Cardiac muscle cell (in vitro differentiated cells and primary cell): ENCODE measurements around the gene SYNPO2. TPM values are rescaled to one million over a fixed set of nuclear protein-coding genes. Genes with fewer than 3 reads are reported as not detected.

Experiments
- DNase-seq, 2 donors: peaks; one replicate each; pipeline versions ENCODE4 v3.0.0 to v3.0.0-alpha.2; 2010 to 2017; ENCODE audit warnings: low read depth in 1 of 2, low spot score in 1 of 2
- H3K27ac ChIP-seq: fragments of 200-600 bp; sonication (generic); 2 replicates; pipeline ENCODE4 v1.5.1; 2016
- H3K27me3 ChIP-seq: fragments of 200-600 bp; sonication (generic); 2 replicates; pipeline ENCODE4 v1.6.0; 2016; ENCODE audit warnings: control low read depth
- H3K36me3 ChIP-seq: fragments of 200-600 bp; sonication (generic); 2 replicates; pipeline ENCODE4 v1.5.1; 2016; ENCODE audit warnings: control low read depth
- H3K4me1 ChIP-seq: fragments of 200-600 bp; sonication (generic); 2 replicates; pipeline ENCODE4 v1.8.1; 2017; ENCODE audit warnings: low read depth, mild to moderate bottlenecking, mixed run types
- H3K4me3 ChIP-seq: fragments of 200-600 bp; sonication (generic); 2 replicates; pipeline ENCODE4 v1.5.1; 2016; ENCODE audit warnings: mild to moderate bottlenecking
- H3K9me3 ChIP-seq: fragments of 200-600 bp; sonication (generic); 2 replicates; pipeline ENCODE4 v1.5.1; 2017; ENCODE audit warnings: low read depth, mild to moderate bottlenecking, control low read depth
- polyA plus RNA-seq: library from polyadenylated mRNA; unstranded; fragments of >200 nt; fragmentation: Nextera tagmentation; extraction: Ambion mirVana; gene quantifications from 2 replicates; pipeline ENCODE4 v1.2.1, GENCODE V29; 2016
- total RNA-seq: library from RNA; depleted of rRNA; stranded (reverse); fragments of >200 nt; gene quantifications from 2 replicates; pipeline ENCODE4 v1.2.3, GENCODE V29; 2016
- TF ChIP-seq, protein P1 (sequence below): IDR thresholded peaks from 2 replicates; pipeline ENCODE4 v1.5.1; 2012; ENCODE audit warnings: low read depth, mild to moderate bottlenecking, low read length

SYNPO2 gene
- total and polyA plus RNA-seq, 2 experiments from 2014 or later, result 14.7 to 35.6 TPM

DNA sequence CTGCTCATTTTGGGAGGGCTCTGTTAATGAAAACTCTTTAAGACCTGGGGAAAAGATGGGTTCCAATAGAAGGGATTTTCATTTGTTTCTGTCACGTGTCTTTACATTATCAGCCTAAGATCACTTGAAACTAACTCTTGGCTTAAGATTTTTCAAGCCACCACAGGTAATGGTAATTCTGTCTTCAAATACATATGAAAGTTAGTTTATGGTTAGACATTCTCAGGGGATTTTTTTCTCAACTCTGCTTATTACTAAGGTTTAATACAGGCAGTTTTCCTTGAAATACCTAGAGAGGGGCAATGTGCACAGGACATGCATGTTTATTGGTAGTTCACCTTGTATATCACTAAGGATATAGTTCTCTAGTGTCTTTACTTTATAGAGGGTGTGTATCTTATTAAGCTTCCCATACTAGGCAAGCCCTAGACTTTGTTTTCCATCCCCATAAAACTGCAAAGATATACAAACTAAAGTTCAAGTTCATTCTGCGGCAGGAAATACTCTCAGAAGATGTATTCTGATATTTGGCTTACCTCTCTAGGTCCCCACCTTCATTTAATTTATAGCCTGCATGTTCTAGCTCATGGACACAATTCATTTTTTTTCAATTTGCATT, 208.7 kb downstream of the SYNPO2 start:
- TF ChIP-seq, protein P1, sequence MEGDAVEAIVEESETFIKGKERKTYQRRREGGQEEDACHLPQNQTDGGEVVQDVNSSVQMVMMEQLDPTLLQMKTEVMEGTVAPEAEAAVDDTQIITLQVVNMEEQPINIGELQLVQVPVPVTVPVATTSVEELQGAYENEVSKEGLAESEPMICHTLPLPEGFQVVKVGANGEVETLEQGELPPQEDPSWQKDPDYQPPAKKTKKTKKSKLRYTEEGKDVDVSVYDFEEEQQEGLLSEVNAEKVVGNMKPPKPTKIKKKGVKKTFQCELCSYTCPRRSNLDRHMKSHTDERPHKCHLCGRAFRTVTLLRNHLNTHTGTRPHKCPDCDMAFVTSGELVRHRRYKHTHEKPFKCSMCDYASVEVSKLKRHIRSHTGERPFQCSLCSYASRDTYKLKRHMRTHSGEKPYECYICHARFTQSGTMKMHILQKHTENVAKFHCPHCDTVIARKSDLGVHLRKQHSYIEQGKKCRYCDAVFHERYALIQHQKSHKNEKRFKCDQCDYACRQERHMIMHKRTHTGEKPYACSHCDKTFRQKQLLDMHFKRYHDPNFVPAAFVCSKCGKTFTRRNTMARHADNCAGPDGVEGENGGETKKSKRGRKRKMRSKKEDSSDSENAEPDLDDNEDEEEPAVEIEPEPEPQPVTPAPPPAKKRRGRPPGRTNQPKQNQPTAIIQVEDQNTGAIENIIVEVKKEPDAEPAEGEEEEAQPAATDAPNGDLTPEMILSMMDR, result no peak
- DNase-seq, result no peak
- Histone ChIP-seq H3K4me1 (peaks cover 7% of the 10 kb centered on the region), H3K4me3 (no peak overlapping the region), H3K27me3 (no peaks in the 10 kb centered on the region), H3K9me3 (no peaks in the 10 kb centered on the region), H3K27ac (no peak overlapping the region), H3K36me3 (no peaks in the 10 kb centered on the region)

DNA sequence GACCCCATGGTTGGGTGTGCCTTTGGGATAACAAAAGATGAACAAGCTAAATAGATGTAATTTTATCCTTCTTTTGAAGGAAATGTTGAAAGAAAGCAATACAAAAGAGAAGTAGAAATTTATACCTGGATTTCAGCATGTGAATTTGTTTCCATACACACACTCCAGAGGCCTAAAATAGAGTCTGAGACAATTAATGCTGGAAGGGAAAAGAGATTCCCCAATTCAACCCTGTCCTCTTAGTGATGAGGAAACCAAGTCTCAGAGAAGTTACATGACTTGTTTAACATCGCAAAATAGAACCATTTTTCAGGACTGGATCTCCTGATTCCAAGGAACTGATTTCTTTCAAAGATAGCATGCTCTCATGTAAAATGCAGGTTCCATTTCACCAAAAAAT, 209.7 kb downstream of the SYNPO2 start:
- peaks cover 7% of the 10 kb centered on the region for H3K4me1 ChIP-seq
- no peaks in the 10 kb centered on the region for H3K27me3 ChIP-seq
- H3K9me3 ChIP-seq, result no peaks in the 10 kb centered on the region
- no peak overlapping the region for H3K4me3 ChIP-seq
- H3K27ac ChIP-seq, result no peak overlapping the region
- no peak for DNase-seq
- H3K36me3 ChIP-seq, result no peaks in the 10 kb centered on the region
- TF ChIP-seq, protein P1, result no peak

DNA sequence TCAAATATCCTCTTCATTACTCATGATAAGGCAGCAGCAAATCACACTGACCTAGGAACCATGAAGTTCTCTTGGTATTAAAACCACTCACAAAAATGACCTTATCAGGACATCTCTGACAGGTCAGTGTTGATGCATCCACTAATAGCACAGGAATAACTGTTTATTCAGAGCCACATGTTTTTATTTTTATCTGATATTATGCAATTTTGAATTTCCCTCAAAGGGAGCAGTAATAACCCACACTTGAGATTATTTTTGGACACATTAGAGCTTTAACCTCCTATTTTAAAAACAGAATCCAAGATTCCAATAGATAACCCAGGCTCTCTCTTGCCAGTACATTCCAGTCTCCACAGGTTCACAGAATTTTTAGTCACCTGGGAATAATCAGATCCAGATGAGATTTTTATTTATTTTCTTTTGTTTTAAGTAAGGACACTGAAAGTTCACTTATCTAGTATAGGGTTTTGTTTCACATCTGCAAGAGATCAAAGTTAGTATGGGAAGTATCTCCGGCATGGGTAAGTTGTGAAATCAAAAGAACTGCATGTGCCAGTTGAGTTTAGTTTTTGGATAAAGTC, 210.7 kb downstream of the SYNPO2 start:
- Histone ChIP-seq H3K4me3 (no peak overlapping the region), H3K27ac (no peak overlapping the region), H3K27me3 (no peaks in the 10 kb centered on the region), H3K36me3 (no peaks in the 10 kb centered on the region), H3K4me1 (peaks cover 7% of the 10 kb centered on the region), H3K9me3 (no peaks in the 10 kb centered on the region)
- TF ChIP-seq, protein P1, result no peak
- peak in 1 of 2 donors; percentile 56 for DNase-seq

DNA sequence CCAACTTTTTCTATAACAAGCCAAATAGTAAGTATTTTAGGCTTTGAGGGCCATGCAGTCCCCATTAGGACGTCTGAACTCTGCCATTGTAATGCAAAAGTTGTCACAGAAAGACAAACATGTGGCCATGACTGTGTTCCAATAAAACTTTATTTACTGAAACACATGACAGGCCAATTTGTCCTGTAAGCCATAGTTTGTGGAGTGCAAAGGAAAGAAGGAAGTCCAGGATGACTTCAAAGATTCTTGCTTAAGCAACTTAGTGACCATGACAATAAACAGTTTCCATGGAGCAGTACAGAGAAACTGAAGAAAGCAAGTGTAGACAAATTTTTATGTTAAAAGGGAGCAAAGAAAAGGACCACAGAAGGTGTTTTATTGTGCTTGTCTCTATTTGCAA, 212.0 kb downstream of the SYNPO2 start:
- no peak for DNase-seq
- Histone ChIP-seq H3K4me3 (no peak overlapping the region), H3K36me3 (no peaks in the 10 kb centered on the region), H3K4me1 (peaks cover 7% of the 10 kb centered on the region), H3K27ac (no peak overlapping the region), H3K9me3 (no peaks in the 10 kb centered on the region), H3K27me3 (no peaks in the 10 kb centered on the region)
- TF ChIP-seq, protein P1, result no peak

DNA sequence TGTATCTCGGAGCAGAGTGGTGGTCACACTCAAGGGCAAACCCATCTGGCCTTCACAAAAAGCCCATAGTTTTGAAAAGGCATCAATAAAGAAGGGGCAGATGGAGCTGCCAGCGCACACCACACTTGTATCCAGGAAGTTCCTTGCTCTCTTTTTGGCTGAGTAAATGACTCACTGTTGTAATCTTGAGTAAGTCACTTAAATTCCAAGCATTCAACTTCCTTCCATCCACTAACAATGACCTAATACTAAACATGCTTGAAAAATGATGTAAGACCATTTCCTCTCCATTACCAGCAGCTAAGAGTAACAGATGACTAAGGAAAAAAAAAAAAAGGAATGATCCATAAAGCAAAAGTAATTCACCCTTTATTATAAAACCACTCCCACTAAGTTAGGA, 214.6 kb downstream of the SYNPO2 start:
- TF ChIP-seq, protein P1, result no peak
- H3K4me3 ChIP-seq, result no peak overlapping the region
- no peaks in the 10 kb centered on the region for H3K9me3 ChIP-seq
- DNase-seq, result peak in 1 of 2 donors; percentile 97
- H3K36me3 ChIP-seq, result no peaks in the 10 kb centered on the region
- peaks cover 14% of the 10 kb centered on the region for H3K4me1 ChIP-seq
- no peaks in the 10 kb centered on the region for H3K27me3 ChIP-seq
- H3K27ac ChIP-seq, result no peak overlapping the region
